Ovary (tissue), 3 donors: ENCODE measurements around the gene PPP2R1B.

Source experiments
- EP300 ChIP-seq: sonication (generic); formaldehyde crosslinking; IDR thresholded peaks from one replicate; pipeline ENCODE4 v1.6.1; 2017; ENCODE audit warnings: antibody characterized with exemption
- POLR2A ChIP-seq: fragments of 450-650 bp; IDR thresholded peaks from one replicate; pipeline ENCODE4 v1.6.1; 2017; ENCODE audit warnings: antibody characterized with exemption, mild to moderate bottlenecking, moderate library complexity
- TF ChIP-seq, protein P1 (sequence below), 3 donors: fragments of 450-650 bp in 2 of 3; fragments of 200-600 bp in 1 of 3; IDR thresholded peaks; one replicate each; pipeline versions ENCODE4 v1.5.1 to v1.8.0; 2016 to 2022; ENCODE audit warnings: antibody characterized with exemption in 3 of 3, mild to moderate bottlenecking in 1 of 3
- donor health status: DM: no; HTN: no; CAD: no.

DNA sequence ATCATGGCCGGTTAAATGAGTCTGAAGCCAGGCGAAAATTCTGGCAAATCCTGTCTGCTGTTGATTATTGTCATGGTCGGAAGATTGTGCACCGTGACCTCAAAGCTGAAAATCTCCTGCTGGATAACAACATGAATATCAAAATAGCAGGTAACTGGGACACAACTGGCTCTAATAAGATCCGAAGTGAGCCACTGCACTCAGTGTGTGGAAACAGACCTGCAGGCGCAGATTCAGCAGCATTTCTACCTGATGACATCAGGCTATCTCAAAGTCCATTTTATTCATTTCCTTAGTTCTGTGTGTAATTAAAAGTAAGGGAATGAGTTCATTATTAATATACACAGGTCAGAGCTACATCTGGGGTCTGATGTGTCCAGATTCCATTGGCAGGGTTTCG lies 78.2 kb downstream of the PPP2R1B start:
- TF ChIP-seq, protein P1, sequence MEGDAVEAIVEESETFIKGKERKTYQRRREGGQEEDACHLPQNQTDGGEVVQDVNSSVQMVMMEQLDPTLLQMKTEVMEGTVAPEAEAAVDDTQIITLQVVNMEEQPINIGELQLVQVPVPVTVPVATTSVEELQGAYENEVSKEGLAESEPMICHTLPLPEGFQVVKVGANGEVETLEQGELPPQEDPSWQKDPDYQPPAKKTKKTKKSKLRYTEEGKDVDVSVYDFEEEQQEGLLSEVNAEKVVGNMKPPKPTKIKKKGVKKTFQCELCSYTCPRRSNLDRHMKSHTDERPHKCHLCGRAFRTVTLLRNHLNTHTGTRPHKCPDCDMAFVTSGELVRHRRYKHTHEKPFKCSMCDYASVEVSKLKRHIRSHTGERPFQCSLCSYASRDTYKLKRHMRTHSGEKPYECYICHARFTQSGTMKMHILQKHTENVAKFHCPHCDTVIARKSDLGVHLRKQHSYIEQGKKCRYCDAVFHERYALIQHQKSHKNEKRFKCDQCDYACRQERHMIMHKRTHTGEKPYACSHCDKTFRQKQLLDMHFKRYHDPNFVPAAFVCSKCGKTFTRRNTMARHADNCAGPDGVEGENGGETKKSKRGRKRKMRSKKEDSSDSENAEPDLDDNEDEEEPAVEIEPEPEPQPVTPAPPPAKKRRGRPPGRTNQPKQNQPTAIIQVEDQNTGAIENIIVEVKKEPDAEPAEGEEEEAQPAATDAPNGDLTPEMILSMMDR (IDR thresholded peaks at IDR 0.05): no peak
- TF ChIP-seq POLR2A: no peak
- TF ChIP-seq EP300: no peak
